ENCODE results near the gene VMAC. TPM values are rescaled to one million over a fixed set of nuclear protein-coding genes. Genes with fewer than 3 reads are reported as not detected.

Gene VMAC
- total and polyA plus RNA-seq, 9 of the 15 experiments (the other 6 are each of a cell fraction or from before 2014, with no cell fraction given) = 0.03 to 3.4 (median 1.1) TPM

GRCh38 chr19:5892772-5893275 is 11.8 kb upstream of the VMAC start (continued):
- TF ChIP-seq VEZF1 (CRISPR knock-in tag; IDR thresholded peaks at IDR 0.05) (0 out of 2 replicates have a peak, but pooled peaks have one; percentile 13), BRD4 (IDR thresholded peaks at IDR 0.05) (no peak), POLR2H (tag; IDR thresholded peaks at IDR 0.05; ENCODE audit: low read depth) (no peak), KDM4B (IDR thresholded peaks at IDR 0.05; ENCODE audit: borderline replicate concordance in 2 of 2, low read depth in 1 of 2) (no peak), SRSF9 (IDR thresholded peaks at IDR 0.05; ENCODE audit: borderline replicate concordance, low read depth, low read length) (no peak), RREB1 (CRISPR knock-in tag; IDR thresholded peaks at IDR 0.05) (no peak), ZSCAN32 (CRISPR knock-in tag; IDR thresholded peaks at IDR 0.05) (no peak), ETS2 (tag; IDR thresholded peaks at IDR 0.05; ENCODE audit: borderline replicate concordance, poor library complexity, severe bottlenecking) (no peak), ZBTB17 (CRISPR knock-in tag; IDR thresholded peaks at IDR 0.05) (no peak), NKRF (IDR thresholded peaks at IDR 0.05; ENCODE audit: borderline replicate concordance) (no peak), RBM25 (IDR thresholded peaks at IDR 0.05; ENCODE audit: low read depth, low read length, severe bottlenecking) (peak; percentile 13), RBM34 (IDR thresholded peaks at IDR 0.05; ENCODE audit: borderline replicate concordance, insufficient read depth, low read length) (no peak), E2F4 (CRISPR knock-in tag; IDR thresholded peaks at IDR 0.05; ENCODE audit: low read depth) (no peak), THAP12 (CRISPR knock-in tag; IDR thresholded peaks at IDR 0.05) (no peak)
